ENCODE data around the gene DROSHA.
"Not testable (repeated sequence)": the region's sequence is repeated elsewhere in the genome, so short reads cannot be mapped to it uniquely, and the experiment has no call there.

DROSHA gene

GRCh38 chr5:31364881-31365636, 166.8 kb downstream of the DROSHA start:
- no peak for TF ChIP-seq CTCF (IDR thresholded peaks at IDR 0.05; ENCODE audit: borderline replicate concordance, insufficient read depth, low read depth, low read length)
- H3K4me3 ChIP-seq (ENCODE audit: low read depth, low read length) = no peak overlapping the region

GRCh38 chr5:31362931-31363568, 168.8 kb downstream of the DROSHA start:
- no peak for TF ChIP-seq CTCF (IDR thresholded peaks at IDR 0.05; ENCODE audit: borderline replicate concordance, insufficient read depth, low read depth, low read length)
- no peak overlapping the region for H3K4me3 ChIP-seq (ENCODE audit: low read depth, low read length)

- no peak overlapping the region for H3K4me3 ChIP-seq (ENCODE audit: low read depth, low read length)
- TF ChIP-seq CTCF (IDR thresholded peaks at IDR 0.05; ENCODE audit: borderline replicate concordance, insufficient read depth, low read depth, low read length) = no peak
These were observed 169.4 kb downstream of the DROSHA start for GRCh38 chr5:31362529-31362900.

- H3K4me3 ChIP-seq (ENCODE audit: low read depth, low read length) = not testable (repeated sequence)
These were observed 170.0 kb downstream of the DROSHA start for GRCh38 chr5:31361704-31362528.

- TF ChIP-seq CTCF (IDR thresholded peaks at IDR 0.05; ENCODE audit: borderline replicate concordance, insufficient read depth, low read depth, low read length) = no peak
- no peak overlapping the region for H3K4me3 ChIP-seq (ENCODE audit: low read depth, low read length)
These were observed 170.7 kb downstream of the DROSHA start for GRCh38 chr5:31361234-31361633.

GRCh38 chr5:31359839-31360238, 172.1 kb downstream of the DROSHA start:
- TF ChIP-seq CTCF (IDR thresholded peaks at IDR 0.05; ENCODE audit: borderline replicate concordance, insufficient read depth, low read depth, low read length) = no peak
- no peak overlapping the region for H3K4me3 ChIP-seq (ENCODE audit: low read depth, low read length)

GRCh38 chr5:31357038-31357437, 174.9 kb downstream of the DROSHA start:
- TF ChIP-seq CTCF (IDR thresholded peaks at IDR 0.05; ENCODE audit: borderline replicate concordance, insufficient read depth, low read depth, low read length) = no peak
- no peak overlapping the region for H3K4me3 ChIP-seq (ENCODE audit: low read depth, low read length)

Measured in GM12875 (cell line).